Measurements from ENCODE around the gene ARHGAP22. TPM values are rescaled to one million over a fixed set of nuclear protein-coding genes. Genes with fewer than 3 reads are reported as not detected.

ARHGAP22 gene
- polyA plus RNA-seq, 3 donors: 1.5 to 7.8 (median 1.9) TPM

GRCh38 chr10:48506147-48506917 lies 98.5 kb downstream of the ARHGAP22 start:
- H3K9me3 ChIP-seq (replicated peaks in 1 of 2; ENCODE audit: control insufficient read depth in 1 of 2, insufficient read depth in 1 of 2, low read length in 2 of 2): no peaks in the 10 kb centered on the region
- peak overlapping the region in 1 of 3 experiments; percentile 20 for H3K4me3 ChIP-seq (replicated peaks in 1 of 3; ENCODE audit: low read depth in 2 of 3, low read length in 3 of 3)
- H3K4me2 ChIP-seq (replicated peaks; ENCODE audit: extremely low read depth, low read length, poor library complexity, severe bottlenecking): peak overlapping the region; percentile 17
- DNase-seq: peak in 1 of 3 donors; percentile 5
- Mint-ChIP-seq H3K27me3 (ENCODE audit: low read depth in 3 of 3) (peaks cover 8 to 14% (median 11%) of the 10 kb centered on the region in 3 donors), H3K4me3 (peak overlapping the region in 1 of 2 donors; percentile 35), H3K4me1 (peaks cover 38% of the 10 kb centered on the region), H3K9me3 (peaks cover 0 to 2% (median 0%) of the 10 kb centered on the region in 7 donors), H3K27ac (peak overlapping the region; percentile 41 to 86 (median 69)), H3K36me3 (peaks cover 2 to 6% of the 10 kb centered on the region in 2 donors)
- peak overlapping the region; percentile 54 for H3K9ac ChIP-seq (ENCODE audit: insufficient read depth, low read length, poor library complexity, severe bottlenecking)
- H3K79me2 ChIP-seq (ENCODE audit: insufficient read depth, low read length): no peaks in the 10 kb centered on the region
- intact Hi-C loops (cut with micrococcal nuclease): no loop called here
- peak overlapping the region; percentile 54 to 71 for H3K27ac ChIP-seq (ENCODE audit: low read depth in 1 of 2, low read length in 2 of 2)
- H3K36me3 ChIP-seq (replicated peaks in 1 of 2; ENCODE audit: control insufficient read depth in 1 of 2, insufficient read depth in 2 of 2, low read length in 2 of 2): no peaks in the 10 kb centered on the region
- H2AFZ ChIP-seq (ENCODE audit: insufficient read depth, low read depth, low read length, poor library complexity, severe bottlenecking): peak overlapping the region; percentile 1
- H3K27me3 ChIP-seq (ENCODE audit: control insufficient read depth in 2 of 2, insufficient read depth in 2 of 2, low read length in 2 of 2): no peaks in the 10 kb centered on the region
- peak; percentile 15 for TF ChIP-seq CTCF (IDR thresholded peaks at IDR 0.05)
- no peaks in the 10 kb centered on the region for H4K20me1 ChIP-seq (ENCODE audit: insufficient read depth, low read length)
- peaks cover 40 to 46% of the 10 kb centered on the region in 2 donors for H3K4me1 ChIP-seq (ENCODE audit: control insufficient read depth in 1 of 2, insufficient read depth in 2 of 2, low read length in 2 of 2)
- 43% methylated on average over 5 of the region's 8 CpGs for WGBS (ENCODE audit: insufficient coverage)

- intact Hi-C loops (cut with micrococcal nuclease): no loop called here
- no peaks in the 10 kb centered on the region for H4K20me1 ChIP-seq (ENCODE audit: insufficient read depth, low read length)
- 32% methylated on average over 15 of the region's 15 CpGs for WGBS (ENCODE audit: insufficient coverage)
- H3K9me3 ChIP-seq (replicated peaks in 1 of 2; ENCODE audit: control insufficient read depth in 1 of 2, insufficient read depth in 1 of 2, low read length in 2 of 2): no peaks in the 10 kb centered on the region
- no peaks in the 10 kb centered on the region for H3K36me3 ChIP-seq (replicated peaks in 1 of 2; ENCODE audit: control insufficient read depth in 1 of 2, insufficient read depth in 2 of 2, low read length in 2 of 2)
- peak overlapping the region; percentile 54 for H3K9ac ChIP-seq (ENCODE audit: insufficient read depth, low read length, poor library complexity, severe bottlenecking)
- peak; percentile 74 to 84 (median 78) for DNase-seq
- H3K4me2 ChIP-seq (replicated peaks; ENCODE audit: extremely low read depth, low read length, poor library complexity, severe bottlenecking): peak overlapping the region; percentile 17
- Mint-ChIP-seq H3K4me3 (peak overlapping the region in 1 of 2 donors; percentile 35), H3K4me1 (peaks cover 43% of the 10 kb centered on the region), H3K36me3 (peaks cover 2% of the 10 kb centered on the region in 2 donors), H3K27me3 (ENCODE audit: low read depth in 3 of 3) (peaks cover 5 to 14% (median 8%) of the 10 kb centered on the region in 3 donors), H3K27ac (peak overlapping the region; percentile 41 to 86 (median 69)), H3K9me3 (peaks cover 0 to 2% (median 0%) of the 10 kb centered on the region in 7 donors)
- TF ChIP-seq CTCF (IDR thresholded peaks at IDR 0.05): no peak
- H2AFZ ChIP-seq (ENCODE audit: insufficient read depth, low read depth, low read length, poor library complexity, severe bottlenecking): peak overlapping the region; percentile 1
- no peaks in the 10 kb centered on the region for H3K79me2 ChIP-seq (ENCODE audit: insufficient read depth, low read length)
- H3K4me1 ChIP-seq (ENCODE audit: control insufficient read depth in 1 of 2, insufficient read depth in 2 of 2, low read length in 2 of 2): peaks cover 38 to 46% of the 10 kb centered on the region in 2 donors
- no peaks in the 10 kb centered on the region for H3K27me3 ChIP-seq (ENCODE audit: control insufficient read depth in 2 of 2, insufficient read depth in 2 of 2, low read length in 2 of 2)
- peak overlapping the region; percentile 54 to 71 for H3K27ac ChIP-seq (ENCODE audit: low read depth in 1 of 2, low read length in 2 of 2)
- H3K4me3 ChIP-seq (replicated peaks in 1 of 3; ENCODE audit: low read depth in 2 of 3, low read length in 3 of 3): peak overlapping the region in 1 of 3 experiments; percentile 21
These were observed 99.3 kb downstream of the ARHGAP22 start for GRCh38 chr10:48505394-48506112.

Data from CD14-positive monocyte (primary cell).